HL-60/S4 treated with phorbol 12-myristate 13-acetate at 8.2 ng/mL for 4 days and 3 days (cell line): ENCODE data around the gene RAB4B.
"Not testable (repeated sequence)": the region's sequence is repeated elsewhere in the genome, so short reads cannot be mapped to it uniquely, and the experiment has no call there.

ENCODE experiments used
- in situ Hi-C: fragments of 300-500 bp; cut with MboI; formaldehyde crosslinking; loops from 2 replicates; pipeline ENCODE4 v1.15.0; 2022; ENCODE audit warnings: low sequenced_read_pairs

RAB4B gene

DNA sequence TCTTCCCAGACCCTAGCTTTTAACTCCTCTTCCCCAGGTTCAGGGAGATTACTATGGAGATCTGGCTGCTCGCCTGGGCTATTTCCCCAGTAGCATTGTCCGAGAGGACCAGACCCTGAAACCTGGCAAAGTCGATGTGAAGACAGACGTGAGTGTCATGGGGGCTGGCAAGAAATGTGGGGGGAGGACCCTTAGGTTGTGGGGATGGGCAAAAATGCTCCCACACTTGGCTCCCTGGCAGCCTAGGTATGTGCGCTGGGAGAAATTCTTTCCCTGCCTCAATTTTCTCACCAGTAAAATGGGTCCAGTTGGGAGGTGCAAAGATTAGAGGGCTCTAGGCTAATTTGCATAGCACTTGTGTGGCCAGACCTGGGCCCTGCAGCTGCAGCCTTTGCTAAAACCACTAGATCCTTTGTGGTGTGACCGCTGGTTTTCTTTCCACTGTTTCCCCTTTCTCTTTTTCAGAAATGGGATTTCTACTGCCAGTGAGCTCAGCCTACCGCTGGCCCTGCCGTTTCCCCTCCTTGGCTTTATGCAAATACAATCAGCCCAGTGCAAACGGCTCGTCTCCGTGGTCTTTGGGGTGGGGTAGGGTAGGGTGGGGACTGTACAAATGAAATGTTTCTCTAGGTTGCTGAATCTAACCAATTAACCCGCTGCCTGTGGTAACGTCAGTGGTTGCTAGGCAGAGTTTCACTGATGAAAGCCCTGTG lies 959 bp upstream of the RAB4B start:
- in situ Hi-C loops = no loop called here

DNA sequence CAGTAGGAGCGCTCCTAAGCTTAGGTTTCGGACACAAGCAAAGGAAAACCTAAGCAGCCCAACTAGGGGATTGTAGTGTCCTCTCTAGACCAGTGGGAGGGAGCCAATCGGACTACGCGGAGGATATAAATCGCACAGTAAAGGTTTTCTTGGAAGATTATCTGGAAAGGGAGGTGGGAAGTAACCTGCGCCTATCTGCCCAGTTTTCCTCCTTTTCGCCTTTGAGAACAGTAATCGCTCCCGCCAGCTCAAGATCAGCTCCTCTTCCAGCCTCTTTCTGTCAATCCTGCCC lies 456 bp upstream of the RAB4B start:
- in situ Hi-C loops = no loop called here

DNA sequence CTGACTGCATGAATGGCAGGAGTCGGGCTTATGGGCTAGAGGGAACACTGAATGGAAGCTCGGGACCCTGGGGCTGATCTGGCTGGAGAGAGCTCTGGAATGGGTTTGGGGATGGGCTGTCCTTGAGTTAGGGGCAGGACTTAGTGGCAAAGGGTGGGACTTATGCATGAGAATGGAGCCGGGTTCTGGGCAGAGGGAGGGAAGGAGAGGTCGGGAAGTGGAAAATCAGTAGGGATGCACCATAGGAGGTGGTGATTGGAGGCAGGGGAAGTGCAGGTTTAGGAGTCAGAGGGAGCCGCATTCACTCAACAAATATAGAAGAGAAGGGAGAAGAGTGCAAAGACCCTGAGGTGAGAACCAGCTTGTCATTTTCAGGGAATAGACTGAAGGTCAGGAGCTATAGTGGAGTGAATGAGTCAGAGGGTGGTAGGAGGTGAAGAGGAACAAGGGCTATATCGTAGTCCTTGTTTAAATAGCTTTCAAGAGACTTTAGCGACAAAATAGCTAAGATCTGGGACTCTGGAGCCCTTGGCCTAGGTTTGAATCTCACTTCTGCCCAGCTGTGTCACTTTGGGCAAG lies 748 bp downstream of the RAB4B start:
- in situ Hi-C loops = no loop called here

DNA sequence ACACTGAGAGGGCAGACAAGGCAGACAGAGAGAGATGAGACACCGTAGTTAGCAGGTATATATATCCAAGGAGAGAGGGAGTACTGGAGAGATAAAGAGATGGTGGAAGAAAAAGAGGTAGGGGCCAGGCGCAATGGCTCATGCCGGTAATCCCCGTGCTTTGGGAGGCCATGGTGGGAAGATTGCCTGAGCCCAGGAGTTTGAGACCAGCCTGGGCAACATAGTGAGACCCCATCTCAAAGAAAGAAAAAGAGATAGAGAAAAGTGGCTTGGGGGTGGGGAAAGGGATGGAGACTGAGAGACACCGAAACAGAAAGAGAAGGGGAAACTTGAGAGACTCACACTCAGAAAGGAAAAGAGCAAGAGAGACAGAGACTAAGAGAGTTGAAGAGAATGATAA lies 2.5 kb downstream of the RAB4B start:
- in situ Hi-C loops = no loop called here

DNA sequence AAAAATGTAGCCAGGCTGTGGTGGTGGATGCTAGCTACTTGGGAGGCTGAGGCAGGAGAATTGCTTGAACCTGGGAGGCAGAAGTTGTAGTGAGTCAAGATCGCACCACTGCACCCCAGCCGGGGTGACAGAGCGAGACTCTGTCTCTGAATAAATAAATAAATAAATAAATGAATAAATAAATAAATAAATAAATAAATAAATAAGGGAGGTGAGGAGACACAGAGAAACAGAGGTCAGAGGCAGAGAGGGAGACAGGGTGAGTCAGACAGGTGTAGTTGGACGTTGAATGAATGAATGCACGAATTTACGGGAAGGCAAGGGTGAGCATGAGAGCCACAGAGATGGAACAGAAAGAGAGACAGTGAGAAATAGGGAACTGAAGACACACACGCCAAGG lies 3.1 kb downstream of the RAB4B start:
- in situ Hi-C loops = no loop called here

DNA sequence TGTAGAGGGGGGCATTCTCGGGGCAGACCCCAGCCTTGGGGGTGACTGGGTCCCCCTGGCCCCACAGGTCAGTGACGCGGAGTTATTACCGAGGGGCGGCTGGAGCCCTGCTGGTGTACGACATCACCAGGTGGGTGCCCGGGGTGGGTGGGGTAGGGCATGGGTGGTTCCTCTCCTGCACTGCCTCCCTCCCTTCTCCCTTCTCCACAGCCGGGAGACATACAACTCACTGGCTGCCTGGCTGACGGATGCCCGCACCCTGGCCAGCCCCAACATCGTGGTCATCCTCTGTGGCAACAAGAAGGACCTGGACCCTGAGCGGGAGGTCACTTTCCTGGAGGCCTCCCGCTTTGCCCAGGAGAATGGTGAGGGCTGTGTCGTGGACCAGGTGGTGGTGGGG lies 5.7 kb downstream of the RAB4B start:
- in situ Hi-C loops = no loop called here

DNA sequence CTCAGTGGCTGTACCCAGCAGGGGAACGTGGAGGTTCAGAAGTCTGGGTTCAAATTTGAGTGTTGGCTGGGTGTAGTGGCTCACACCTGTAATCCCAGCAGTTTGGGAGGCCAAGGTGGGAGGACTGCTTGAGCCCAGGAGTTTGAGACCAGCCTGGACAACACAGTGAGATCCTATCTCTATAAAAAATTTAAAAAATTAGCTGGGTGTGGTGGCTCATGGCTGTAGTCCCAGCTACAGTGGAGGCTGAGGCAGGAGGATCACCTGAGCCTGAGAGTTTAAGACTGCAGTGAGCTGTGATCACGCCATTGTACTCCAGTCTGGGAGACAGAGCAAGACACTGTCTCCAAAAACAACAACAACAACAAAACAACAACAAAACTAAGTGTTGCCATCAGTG lies 6.1 kb downstream of the RAB4B start:
- in situ Hi-C loops = not testable (repeated sequence)

DNA sequence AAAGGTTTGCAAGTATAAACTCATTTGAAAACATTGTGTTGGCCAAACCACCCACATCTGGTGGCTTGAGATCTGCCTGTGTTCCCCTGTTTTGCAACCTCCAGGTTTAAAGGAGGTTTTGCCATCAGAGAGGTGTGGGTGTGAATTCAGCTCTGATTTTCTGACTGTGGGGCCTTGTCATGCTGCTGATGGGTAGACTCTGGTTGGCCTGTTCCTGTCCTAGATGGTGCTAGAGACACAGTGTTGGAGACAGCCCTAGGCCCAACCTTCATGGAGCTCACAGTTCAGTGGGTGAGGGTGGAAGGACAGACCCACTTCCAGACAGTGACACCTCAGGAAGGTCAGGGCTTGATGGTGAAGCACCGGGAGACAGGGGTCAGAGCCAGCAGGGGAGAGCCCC lies 7.5 kb downstream of the RAB4B start:
- in situ Hi-C loops = no loop called here

DNA sequence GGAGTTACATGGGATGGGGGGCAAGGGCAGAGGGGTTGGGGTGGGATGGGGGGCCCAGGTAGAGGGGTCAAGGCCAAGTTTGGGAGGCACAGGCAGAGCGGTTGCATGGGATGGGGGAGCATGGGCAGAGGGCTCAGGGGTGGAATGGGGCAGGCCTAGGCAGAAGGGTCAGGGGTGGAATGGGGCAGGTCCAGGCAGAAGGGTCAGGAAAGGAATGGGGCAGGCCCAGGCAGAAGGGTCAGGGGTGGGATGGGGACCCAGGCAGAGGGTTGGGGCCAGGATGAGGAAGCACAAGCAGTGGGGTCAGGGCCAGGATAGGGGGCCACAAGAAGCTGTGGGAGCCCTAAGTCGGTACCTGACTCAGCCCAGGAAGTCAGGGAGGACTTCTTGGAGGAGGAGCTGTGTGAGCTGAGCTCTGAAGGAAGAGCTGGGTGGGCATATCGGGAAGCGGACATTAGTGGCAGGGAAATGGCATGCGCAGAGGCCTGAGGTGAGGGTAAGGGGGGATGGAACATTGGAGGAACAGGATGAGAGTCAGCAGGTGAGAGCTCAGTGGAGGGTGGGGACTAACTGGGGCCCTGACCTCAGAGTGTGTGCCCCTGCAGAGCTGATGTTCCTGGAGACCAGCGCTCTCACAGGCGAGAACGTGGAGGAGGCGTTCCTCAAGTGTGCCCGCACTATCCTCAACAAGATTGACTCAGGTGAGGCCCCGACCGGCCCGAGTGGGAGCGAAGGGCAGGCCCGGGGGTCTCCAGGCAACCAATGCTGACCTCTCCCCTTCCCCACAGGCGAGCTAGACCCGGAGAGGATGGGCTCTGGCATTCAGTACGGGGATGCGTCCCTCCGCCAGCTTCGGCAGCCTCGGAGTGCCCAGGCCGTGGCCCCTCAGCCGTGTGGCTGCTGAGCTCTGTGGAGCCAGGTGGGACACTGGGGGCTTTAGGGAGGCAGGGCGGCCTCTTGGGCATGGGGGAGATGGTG lies 8.3 kb downstream of the RAB4B start:
- in situ Hi-C loops = no loop called here

DNA sequence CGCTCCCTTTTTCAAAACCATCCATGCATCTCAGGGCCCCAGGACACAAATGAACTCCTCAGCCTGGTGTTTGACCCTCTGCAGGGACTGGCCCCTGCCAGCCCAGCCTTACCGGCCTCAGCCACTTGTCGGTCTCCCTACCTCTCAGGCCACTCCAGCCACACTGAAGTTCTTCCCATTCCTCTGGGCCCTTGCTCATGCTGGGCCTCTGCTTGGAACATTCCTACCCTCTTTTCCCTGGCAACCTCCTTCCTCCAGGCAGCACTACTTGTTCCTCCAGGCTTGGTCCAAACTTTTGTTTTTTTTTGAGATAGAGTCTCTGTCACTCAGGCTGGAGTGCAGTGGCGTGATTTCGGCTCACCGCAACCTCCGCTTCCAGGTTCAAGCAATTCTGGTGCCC lies 13.3 kb downstream of the RAB4B start:
- in situ Hi-C loops = no loop called here

DNA sequence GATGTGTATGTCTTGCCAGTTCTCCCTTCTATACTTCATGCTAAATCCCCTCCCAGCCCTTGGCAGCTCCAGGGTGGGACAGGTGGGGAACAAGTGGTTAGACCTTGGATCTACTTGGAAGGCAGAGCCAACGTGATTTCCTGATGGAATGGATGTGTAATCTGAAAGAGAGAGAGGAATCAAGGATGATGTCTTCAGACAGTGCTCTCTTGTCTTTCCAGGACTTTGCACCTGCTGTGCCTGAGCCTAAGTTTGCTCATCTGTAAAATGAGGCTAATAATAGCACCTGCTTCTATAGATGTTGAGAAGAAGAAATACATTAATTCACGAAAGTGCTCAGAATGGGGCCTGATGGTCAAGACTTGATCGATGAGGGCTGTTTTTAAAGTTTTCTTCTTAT lies 13.9 kb downstream of the RAB4B start:
- in situ Hi-C loops = no loop called here

DNA sequence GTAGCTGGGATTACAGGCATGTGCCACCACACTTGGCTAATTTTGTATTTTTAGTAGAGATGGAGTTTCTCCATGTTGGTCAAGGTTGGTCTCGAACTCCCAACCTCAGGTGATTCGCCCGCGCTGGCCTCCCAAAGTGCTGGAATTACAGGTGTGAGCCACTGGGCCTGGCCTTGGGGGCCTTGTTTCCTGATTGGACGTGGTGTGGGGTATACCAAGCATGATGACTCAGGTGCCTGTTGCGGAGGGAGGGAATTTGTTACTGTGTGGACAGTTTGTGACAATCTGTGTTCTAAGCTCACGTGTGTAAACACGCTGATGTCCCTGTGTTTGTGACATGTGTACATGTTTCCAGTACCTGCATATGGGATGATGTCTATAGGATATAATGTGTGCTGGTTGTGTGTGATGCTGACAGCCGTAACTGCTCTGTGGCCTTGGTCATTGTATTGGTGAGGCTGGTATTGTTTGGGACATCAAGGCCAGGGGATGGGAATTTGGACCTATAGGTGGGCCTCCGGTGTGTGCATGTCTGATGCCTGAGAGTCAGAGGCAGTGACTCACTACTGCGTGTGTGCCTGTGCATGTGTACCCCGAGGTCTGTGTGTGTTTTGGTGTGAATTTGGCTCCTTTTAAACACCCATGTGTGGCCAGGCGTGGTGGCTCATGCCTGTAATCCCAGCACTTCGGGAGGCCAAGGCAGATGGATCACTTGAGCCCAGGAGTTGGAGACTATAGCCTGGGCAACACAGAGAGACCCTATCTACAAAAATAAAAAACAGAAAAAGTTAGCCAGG lies 19.3 kb downstream of the RAB4B start:
- in situ Hi-C loops = no loop called here

DNA sequence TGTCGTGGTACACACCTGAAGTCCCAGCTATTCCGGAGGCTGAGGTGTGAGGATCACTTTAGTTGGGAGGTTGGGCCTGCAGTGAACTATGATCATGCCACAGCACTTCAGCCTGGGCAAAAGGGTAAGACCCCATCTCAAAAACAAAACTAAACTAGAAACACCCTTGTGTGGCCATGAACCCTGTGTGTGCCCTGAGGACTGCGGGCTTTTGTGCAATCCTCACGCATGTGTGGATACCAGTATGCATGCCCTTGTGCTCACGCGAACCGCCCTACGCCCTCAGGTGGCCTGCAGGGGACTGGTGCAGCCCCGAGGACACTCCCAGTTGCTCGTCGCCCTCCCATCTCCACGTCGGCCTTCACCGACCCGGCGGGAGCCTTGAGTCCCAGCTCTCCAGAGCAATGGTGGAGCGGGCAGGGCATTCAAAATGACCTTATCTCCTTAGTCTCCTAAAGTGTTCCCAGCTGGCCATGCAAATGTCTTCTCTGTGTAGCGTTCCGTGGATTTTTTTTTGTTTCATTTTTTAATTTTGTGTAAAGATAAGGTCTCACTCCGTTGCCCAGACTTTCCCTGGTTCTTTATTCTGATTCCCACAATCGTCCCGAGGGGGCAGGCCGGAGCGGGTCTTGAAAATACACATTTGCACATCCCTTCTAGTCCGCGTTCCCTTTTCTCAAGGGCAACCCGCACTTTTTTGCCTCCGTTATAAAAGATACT lies 20.1 kb downstream of the RAB4B start:
- in situ Hi-C loops = no loop called here

DNA sequence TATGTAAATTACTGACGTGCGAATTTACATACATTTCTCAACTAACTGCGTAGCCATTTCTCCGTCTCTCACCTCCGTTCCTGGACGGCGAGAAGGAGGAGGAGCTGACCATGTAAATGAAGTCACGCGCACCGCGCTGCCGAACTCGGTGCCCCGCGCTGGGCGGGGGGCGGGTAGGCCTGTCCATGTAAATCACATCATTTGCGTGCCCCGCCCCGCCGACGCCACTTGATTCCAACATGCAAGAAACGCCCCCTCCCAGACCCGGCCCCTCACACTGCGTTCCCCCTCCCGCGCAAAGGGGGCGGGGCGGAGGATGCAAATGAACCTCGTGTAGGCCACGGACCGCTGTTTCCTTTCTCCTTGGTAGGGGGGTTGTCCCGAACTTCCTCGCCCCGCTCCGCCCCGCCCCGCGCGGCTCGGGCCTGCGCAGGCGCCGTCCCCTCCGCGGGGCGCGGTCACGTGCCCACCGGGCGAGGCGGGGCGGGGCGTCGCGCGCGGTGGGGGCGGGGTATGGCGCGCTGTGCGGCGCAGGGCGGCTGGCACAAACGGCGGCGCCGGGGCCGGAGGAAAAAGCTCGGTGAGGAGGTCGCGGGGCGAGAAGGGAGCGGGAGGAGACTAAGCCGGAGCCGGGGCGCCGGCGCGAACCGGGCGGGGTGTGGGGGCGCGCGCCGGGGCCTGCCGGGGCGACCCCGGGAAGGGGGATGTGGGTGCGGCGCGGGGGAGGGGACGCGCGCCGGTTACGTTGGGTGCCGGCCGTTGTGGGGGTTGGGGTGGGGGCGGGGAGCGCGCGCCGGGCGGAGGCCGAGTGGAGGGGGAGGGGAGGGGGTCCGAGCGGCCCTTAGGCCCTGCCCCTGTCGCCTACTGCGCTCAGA lies 20.9 kb downstream of the RAB4B start, which contains the start of gene EGLN2:
Gene EGLN2, plus strand, starts transcription at position 509 of the 875 bp plus-strand sequence. CDS start 1,382 bp downstream, outside the sequence.
- in situ Hi-C loops = no loop called here

DNA sequence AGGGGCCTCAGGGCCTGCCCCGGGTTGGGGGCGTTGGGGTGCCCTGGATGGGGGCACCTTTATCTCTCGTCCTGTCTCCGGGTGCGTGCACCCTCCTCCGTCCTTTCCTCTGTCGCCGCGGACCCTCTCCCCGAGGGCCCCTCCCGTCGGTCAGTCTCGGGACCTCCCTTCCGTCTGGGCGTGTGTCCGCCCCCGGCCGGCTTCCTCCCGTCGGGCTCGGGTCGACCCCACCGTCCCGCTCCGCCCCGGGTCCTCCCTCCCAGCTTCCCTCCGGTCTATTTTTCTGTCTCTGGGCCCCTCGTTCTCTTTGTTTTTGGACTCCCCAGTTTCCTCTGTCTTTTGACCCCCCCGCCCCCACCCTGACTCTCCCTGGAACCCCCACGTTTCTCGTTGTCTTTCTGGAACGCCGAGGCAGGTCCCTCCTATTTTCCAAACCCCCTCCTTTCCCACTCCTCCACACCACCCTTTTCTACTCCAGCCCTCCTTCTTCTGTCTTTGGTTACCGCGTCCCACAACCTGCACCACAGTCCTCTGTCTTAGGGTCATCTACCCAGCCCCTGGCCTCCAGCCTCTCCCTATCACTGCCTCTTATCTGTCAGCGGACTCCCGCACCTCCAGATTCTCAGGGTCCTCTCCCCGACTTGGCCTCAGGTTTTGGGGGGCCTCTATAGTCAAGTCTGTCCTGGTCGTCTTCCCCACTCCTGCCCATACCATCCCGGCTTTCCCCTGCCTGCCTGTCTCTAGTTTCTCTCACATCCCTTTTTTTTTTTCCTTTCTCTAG lies 21.7 kb downstream of the RAB4B start:
- in situ Hi-C loops = no loop called here

DNA sequence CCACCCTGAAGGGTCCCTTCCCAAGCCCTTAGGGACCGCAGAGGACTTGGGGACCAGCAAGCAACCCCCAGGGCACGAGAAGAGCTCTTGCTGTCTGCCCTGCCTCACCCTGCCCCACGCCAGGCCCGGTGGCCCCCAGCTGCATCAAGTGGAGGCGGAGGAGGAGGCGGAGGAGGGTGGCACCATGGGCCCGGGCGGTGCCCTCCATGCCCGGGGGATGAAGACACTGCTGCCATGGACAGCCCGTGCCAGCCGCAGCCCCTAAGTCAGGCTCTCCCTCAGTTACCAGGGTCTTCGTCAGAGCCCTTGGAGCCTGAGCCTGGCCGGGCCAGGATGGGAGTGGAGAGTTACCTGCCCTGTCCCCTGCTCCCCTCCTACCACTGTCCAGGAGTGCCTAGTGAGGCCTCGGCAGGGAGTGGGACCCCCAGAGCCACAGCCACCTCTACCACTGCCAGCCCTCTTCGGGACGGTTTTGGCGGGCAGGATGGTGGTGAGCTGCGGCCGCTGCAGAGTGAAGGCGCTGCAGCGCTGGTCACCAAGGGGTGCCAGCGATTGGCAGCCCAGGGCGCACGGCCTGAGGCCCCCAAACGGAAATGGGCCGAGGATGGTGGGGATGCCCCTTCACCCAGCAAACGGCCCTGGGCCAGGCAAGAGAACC lies 22.4 kb downstream of the RAB4B start:
- in situ Hi-C loops = no loop called here

DNA sequence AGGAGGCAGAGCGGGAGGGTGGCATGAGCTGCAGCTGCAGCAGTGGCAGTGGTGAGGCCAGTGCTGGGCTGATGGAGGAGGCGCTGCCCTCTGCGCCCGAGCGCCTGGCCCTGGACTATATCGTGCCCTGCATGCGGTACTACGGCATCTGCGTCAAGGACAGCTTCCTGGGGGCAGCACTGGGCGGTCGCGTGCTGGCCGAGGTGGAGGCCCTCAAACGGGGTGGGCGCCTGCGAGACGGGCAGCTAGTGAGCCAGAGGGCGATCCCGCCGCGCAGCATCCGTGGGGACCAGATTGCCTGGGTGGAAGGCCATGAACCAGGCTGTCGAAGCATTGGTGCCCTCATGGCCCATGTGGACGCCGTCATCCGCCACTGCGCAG lies 22.9 kb downstream of the RAB4B start:
- in situ Hi-C loops = no loop called here
